ENCODE data around the gene MYOF. TPM values are rescaled to one million over a fixed set of nuclear protein-coding genes. Genes with fewer than 3 reads are reported as not detected.

Gene MYOF
- polyA plus RNA-seq, 3 donors: 9.7 to 29.1 (median 14.5) TPM

GRCh38 chr10:93447019-93447418, 35.1 kb downstream of the MYOF start:
- Histone ChIP-seq H3K27ac (ENCODE audit: low read depth in 1 of 2, low read length in 2 of 2) (no peak overlapping the region), H3K4me1 (ENCODE audit: control insufficient read depth in 1 of 2, insufficient read depth in 2 of 2, low read length in 2 of 2) (peaks cover 11 to 16% of the 10 kb centered on the region in 2 donors), H3K9me3 (replicated peaks in 1 of 2; ENCODE audit: control insufficient read depth in 1 of 2, insufficient read depth in 1 of 2, low read length in 2 of 2) (no peaks in the 10 kb centered on the region), H4K20me1 (ENCODE audit: insufficient read depth, low read length) (peaks cover 6% of the 10 kb centered on the region), H3K36me3 (replicated peaks in 1 of 2; ENCODE audit: control insufficient read depth in 1 of 2, insufficient read depth in 2 of 2, low read length in 2 of 2) (peaks cover 21 to 86% of the 10 kb centered on the region in 2 donors), H3K79me2 (ENCODE audit: insufficient read depth, low read length) (peaks cover 4% of the 10 kb centered on the region), H3K27me3 (ENCODE audit: control insufficient read depth in 2 of 2, insufficient read depth in 2 of 2, low read length in 2 of 2) (no peaks in the 10 kb centered on the region), H3K4me2 (replicated peaks; ENCODE audit: extremely low read depth, low read length, poor library complexity, severe bottlenecking) (no peak overlapping the region), H3K9ac (ENCODE audit: insufficient read depth, low read length, poor library complexity, severe bottlenecking) (no peak overlapping the region), H3K4me3 (replicated peaks in 1 of 3; ENCODE audit: low read depth in 2 of 3, low read length in 3 of 3) (no peak overlapping the region), H2AFZ (ENCODE audit: insufficient read depth, low read depth, low read length, poor library complexity, severe bottlenecking) (no peak overlapping the region)
- H3K27ac Mint-ChIP-seq: peak overlapping the region in 1 of 7 donors; percentile 14
- H3K9me3 Mint-ChIP-seq: peaks cover 0 to 3% (median 0%) of the 10 kb centered on the region in 7 donors
- no peaks in the 10 kb centered on the region for H3K27me3 Mint-ChIP-seq (ENCODE audit: low read depth in 3 of 3)
- WGBS (ENCODE audit: insufficient coverage): 67% methylated on average over 3 of the region's 6 CpGs
- H3K4me3 Mint-ChIP-seq: no peak overlapping the region
- H3K4me1 Mint-ChIP-seq: peaks cover 25% of the 10 kb centered on the region
- no peak for TF ChIP-seq CTCF (IDR thresholded peaks at IDR 0.05)
- DNase-seq: no peak
- H3K36me3 Mint-ChIP-seq: peaks cover 63 to 81% of the 10 kb centered on the region in 2 donors
- intact Hi-C loops (cut with micrococcal nuclease): loop anchor here in 1 of 2 donors (5.0 kb wide), 1 partner anchor 35 kb away; the partner anchor contains the start of gene MYOF

GRCh38 chr10:93445978-93446720, 36.0 kb downstream of the MYOF start:
- no peak overlapping the region for H3K27ac Mint-ChIP-seq

More at GRCh38 chr10:93445978-93446720, 36.0 kb downstream of the MYOF start:
- Histone ChIP-seq H3K36me3 (replicated peaks in 1 of 2; ENCODE audit: control insufficient read depth in 1 of 2, insufficient read depth in 2 of 2, low read length in 2 of 2) (peaks cover 12 to 77% of the 10 kb centered on the region in 2 donors), H3K79me2 (ENCODE audit: insufficient read depth, low read length) (peaks cover 5% of the 10 kb centered on the region), H3K4me3 (replicated peaks in 1 of 3; ENCODE audit: low read depth in 2 of 3, low read length in 3 of 3) (no peak overlapping the region), H3K4me2 (replicated peaks; ENCODE audit: extremely low read depth, low read length, poor library complexity, severe bottlenecking) (no peak overlapping the region), H3K4me1 (ENCODE audit: control insufficient read depth in 1 of 2, insufficient read depth in 2 of 2, low read length in 2 of 2) (peaks cover 20 to 25% of the 10 kb centered on the region in 2 donors), H3K27me3 (ENCODE audit: control insufficient read depth in 2 of 2, insufficient read depth in 2 of 2, low read length in 2 of 2) (no peaks in the 10 kb centered on the region), H2AFZ (ENCODE audit: insufficient read depth, low read depth, low read length, poor library complexity, severe bottlenecking) (no peak overlapping the region), H4K20me1 (ENCODE audit: insufficient read depth, low read length) (peaks cover 6% of the 10 kb centered on the region), H3K27ac (ENCODE audit: low read depth in 1 of 2, low read length in 2 of 2) (no peak overlapping the region), H3K9ac (ENCODE audit: insufficient read depth, low read length, poor library complexity, severe bottlenecking) (no peak overlapping the region), H3K9me3 (replicated peaks in 1 of 2; ENCODE audit: control insufficient read depth in 1 of 2, insufficient read depth in 1 of 2, low read length in 2 of 2) (no peaks in the 10 kb centered on the region)
- no peak for TF ChIP-seq CTCF (IDR thresholded peaks at IDR 0.05)
- no peak for DNase-seq
- peaks cover 56 to 72% of the 10 kb centered on the region in 2 donors for H3K36me3 Mint-ChIP-seq
- H3K27me3 Mint-ChIP-seq (ENCODE audit: low read depth in 3 of 3): no peaks in the 10 kb centered on the region
- peaks cover 33% of the 10 kb centered on the region for H3K4me1 Mint-ChIP-seq
- WGBS (ENCODE audit: insufficient coverage): 100% methylated on average over 3 of the region's 7 CpGs
- intact Hi-C loops (cut with micrococcal nuclease): loop anchor here in 1 of 2 donors (5.0 kb wide), 1 partner anchor 36 kb away; the partner anchor contains the start of gene MYOF
- no peak overlapping the region for H3K4me3 Mint-ChIP-seq
- H3K9me3 Mint-ChIP-seq: peaks cover 0 to 3% (median 0%) of the 10 kb centered on the region in 7 donors
